GM21381 (cell line): ENCODE measurements around the gene PYGO1.

Experiments
- ATAC-seq: cut with Tn5 transposase; IDR thresholded peaks from one replicate; pipeline ENCODE4 v1.9.1; 2021; ENCODE audit warnings: mild to moderate bottlenecking, moderate library complexity; ENCODE audit not compliant: unreplicated experiment

PYGO1 gene

GRCh38 chr15:55574096-55574495, 14.0 kb downstream of the PYGO1 start:
- no peak for ATAC-seq

- no peak for ATAC-seq
Measured at GRCh38 chr15:55573224-55573623, 14.9 kb downstream of the PYGO1 start.

GRCh38 chr15:55564347-55565145, 23.6 kb downstream of the PYGO1 start:
- ATAC-seq = no peak

- ATAC-seq = no peak
Measured at GRCh38 chr15:55562601-55563000, 25.5 kb downstream of the PYGO1 start.

- ATAC-seq = no peak
Measured at GRCh38 chr15:55555089-55555488, 33.1 kb downstream of the PYGO1 start.

GRCh38 chr15:55552926-55553325, 35.2 kb downstream of the PYGO1 start:
- no peak for ATAC-seq

GRCh38 chr15:55552451-55552850, 35.7 kb downstream of the PYGO1 start:
- ATAC-seq = no peak

- no peak for ATAC-seq
Measured at GRCh38 chr15:55549305-55549704, 38.8 kb downstream of the PYGO1 start.

GRCh38 chr15:55546718-55547117, 41.4 kb downstream of the PYGO1 start:
- ATAC-seq = no peak

GRCh38 chr15:55535436-55535835, 52.7 kb downstream of the PYGO1 start:
- ATAC-seq = no peak

GRCh38 chr15:55532944-55533343, 55.2 kb downstream of the PYGO1 start:
- ATAC-seq = no peak

GRCh38 chr15:55530861-55531313, 57.3 kb downstream of the PYGO1 start:
- no peak for ATAC-seq

GRCh38 chr15:55528812-55529211, 59.3 kb downstream of the PYGO1 start:
- ATAC-seq = no peak

- ATAC-seq = no peak
Measured at GRCh38 chr15:55527150-55527549, 61.0 kb downstream of the PYGO1 start.

- ATAC-seq = peak; percentile 86
Measured at GRCh38 chr15:55526559-55527036, 61.5 kb downstream of the PYGO1 start.

- no peak for ATAC-seq
Measured at GRCh38 chr15:55522742-55523450, 65.2 kb downstream of the PYGO1 start.

- ATAC-seq = no peak
Measured at GRCh38 chr15:55518641-55519040, 69.5 kb downstream of the PYGO1 start.

- ATAC-seq = no peak
Measured at GRCh38 chr15:55518009-55518408, 70.1 kb downstream of the PYGO1 start.

GRCh38 chr15:55515991-55516776, 72.0 kb downstream of the PYGO1 start:
- no peak for ATAC-seq

- no peak for ATAC-seq
Measured at GRCh38 chr15:55515491-55515890, 72.7 kb downstream of the PYGO1 start.

- no peak for ATAC-seq
Measured at GRCh38 chr15:55514414-55514850, 73.7 kb downstream of the PYGO1 start.
